WTC11 (cell line): Measurements from ENCODE around the gene FOXD1. TPM values are rescaled to one million over a fixed set of nuclear protein-coding genes. Genes with fewer than 3 reads are reported as not detected.

Experiments
- ATAC-seq: fragments of 200-7000 bp; cut with Tn5 transposase; 2 replicates; pipeline ENCODE4 v1.10.0; 2021; ENCODE audit warnings: mild to moderate bottlenecking, moderate library complexity
- CTCF ChIA-PET: fragments of 300-600 bp; sonication (Branson Sonifier 250); formaldehyde crosslinking; loops from one replicate; lab custom pipeline; 2021; ENCODE audit warnings: antibody characterized with exemption; lab: Charles Lee
- POLR2A ChIA-PET: fragments of 350-600 bp; sonication (Branson Sonifier 250); formaldehyde crosslinking; loops from one replicate; lab custom pipeline; 2021; ENCODE audit warnings: antibody characterized with exemption; lab: Charles Lee
- DNase-seq: peaks from one replicate; pipeline ENCODE4 v3.0.0; 2021; ENCODE audit warnings: low spot score
- H3K27ac Mint-ChIP-seq: 2 replicates; pipeline ENCODE4 v1.8.0; 2021; ENCODE audit warnings: mixed read lengths
- H3K27me3 Mint-ChIP-seq: 2 replicates; pipeline ENCODE4 v1.8.0; 2021; ENCODE audit warnings: low read depth, mild to moderate bottlenecking, moderate library complexity, mixed read lengths
- H3K36me3 Mint-ChIP-seq: 2 replicates; pipeline ENCODE4 v1.8.0; 2021; ENCODE audit warnings: mixed read lengths
- H3K4me1 Mint-ChIP-seq: 2 replicates; pipeline ENCODE4 v1.8.0; 2022; ENCODE audit warnings: mixed read lengths
- H3K4me3 Mint-ChIP-seq: 2 replicates; pipeline ENCODE4 v1.8.0; 2021; ENCODE audit warnings: mild to moderate bottlenecking, moderate library complexity, mixed read lengths
- H3K9me3 Mint-ChIP-seq: 2 replicates; pipeline ENCODE4 v1.8.0; 2021; ENCODE audit warnings: mixed read lengths
- AFF4 ChIP-seq: sonication (generic); formaldehyde crosslinking; IDR thresholded peaks from 2 replicates; pipeline ENCODE4 v1.8.1; 2023; ENCODE audit warnings: mild to moderate bottlenecking, missing genetic modification reagents, borderline replicate concordance
- CBFB ChIP-seq: sonication (generic); formaldehyde crosslinking; IDR thresholded peaks from 2 replicates; pipeline ENCODE4 v1.8.1; 2022; ENCODE audit warnings: mild to moderate bottlenecking, low read depth, missing genetic modification reagents
- CDX4 ChIP-seq: fragments of 250-450 bp; sonication (Bioruptor Pico); IDR thresholded peaks from 2 replicates; pipeline ENCODE4 v1.9.0; 2021; ENCODE audit warnings: moderate library complexity, mild to moderate bottlenecking, inconsistent platforms, borderline replicate concordance
- EMX1 ChIP-seq: fragments of 250-450 bp; sonication (Bioruptor Pico); IDR thresholded peaks from 2 replicates; pipeline ENCODE4 v1.8.0; 2021; ENCODE audit warnings: mild to moderate bottlenecking
- FOXP1 ChIP-seq: sonication (generic); formaldehyde crosslinking; IDR thresholded peaks from 2 replicates; pipeline ENCODE4 v1.8.0; 2022; ENCODE audit warnings: missing genetic modification reagents, mild to moderate bottlenecking, moderate library complexity, borderline replicate concordance
- GABPB1 ChIP-seq: sonication (generic); formaldehyde crosslinking; IDR thresholded peaks from 2 replicates; pipeline ENCODE4 v1.8.1; 2023; ENCODE audit warnings: mild to moderate bottlenecking, missing genetic modification reagents
- GRHL2 ChIP-seq: fragments of 250-450 bp; sonication (Bioruptor Pico); IDR thresholded peaks from 2 replicates; pipeline ENCODE4 v1.8.0; 2022; ENCODE audit warnings: mild to moderate bottlenecking, moderate library complexity; ENCODE audit not compliant: insufficient replicate concordance, severe bottlenecking
- GTF2I ChIP-seq: fragments of 250-450 bp; sonication (Bioruptor Pico); conservative IDR thresholded peaks from 2 replicates; pipeline ENCODE4 v1.4.0; 2021; ENCODE audit warnings: mild to moderate bottlenecking
- KAT7 ChIP-seq: sonication (generic); formaldehyde crosslinking; IDR thresholded peaks from 2 replicates; pipeline ENCODE4 v1.8.1; 2023; ENCODE audit warnings: missing genetic modification reagents, mild to moderate bottlenecking, borderline replicate concordance
- RELA ChIP-seq: sonication (generic); formaldehyde crosslinking; IDR thresholded peaks from 2 replicates; pipeline ENCODE4 v1.8.1; 2022; ENCODE audit warnings: missing genetic modification reagents, mild to moderate bottlenecking, borderline replicate concordance
- RORB ChIP-seq: fragments of 250-450 bp; sonication (Bioruptor Pico); IDR thresholded peaks from 2 replicates; pipeline ENCODE4 v1.9.0; 2021; ENCODE audit warnings: mild to moderate bottlenecking
- ZBTB21 ChIP-seq: sonication (generic); formaldehyde crosslinking; IDR thresholded peaks from 2 replicates; pipeline ENCODE4 v1.8.1; 2023; ENCODE audit warnings: mild to moderate bottlenecking, missing genetic modification reagents, borderline replicate concordance
- ZNF416 ChIP-seq: fragments of 250-450 bp; sonication (Bioruptor Pico); IDR thresholded peaks from 2 replicates; pipeline ENCODE4 v1.9.0; 2021; ENCODE audit warnings: mild to moderate bottlenecking, inconsistent platforms
- ZNF423 ChIP-seq: fragments of 250-450 bp; sonication (Bioruptor Pico); IDR thresholded peaks from 2 replicates; pipeline ENCODE4 v2.1.2; 2022; ENCODE audit warnings: mild to moderate bottlenecking, moderate library complexity
- total RNA-seq: library from RNA; stranded (reverse); gene quantifications from 3 replicates; pipeline ENCODE4 v1.2.3, GENCODE V29; 2021
- TF ChIP-seq, protein P1 (sequence below): sonication (generic); formaldehyde crosslinking; IDR thresholded peaks from 2 replicates; pipeline ENCODE4 v1.8.0; 2023; ENCODE audit warnings: missing genetic modification reagents, mild to moderate bottlenecking, borderline replicate concordance
- TF ChIP-seq, protein P2 (sequence below): sonication (generic); formaldehyde crosslinking; IDR thresholded peaks from 2 replicates; pipeline ENCODE4 v1.8.0; 2023; ENCODE audit warnings: missing genetic modification reagents

The FOXD1 gene
- total RNA-seq, 1 experiment from 2014 or later = 10.3 TPM

DNA sequence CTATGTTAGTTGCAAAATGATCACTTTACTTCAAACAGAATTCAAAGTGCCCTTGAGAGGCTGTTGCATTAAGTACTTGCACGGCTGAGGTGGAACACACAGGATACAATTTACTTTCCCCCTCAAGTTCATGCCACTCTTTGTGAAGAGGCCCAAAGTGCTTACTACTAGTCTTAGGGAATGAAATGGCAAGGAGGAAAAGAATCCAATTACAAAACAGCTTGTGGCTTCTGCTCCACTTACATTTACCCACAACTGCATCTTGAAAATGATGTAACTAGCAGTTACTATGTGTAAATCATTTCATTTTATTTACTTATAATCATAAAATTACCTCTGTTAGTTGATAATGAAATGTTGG, 14.6 kb downstream of the FOXD1 start (continued):
- TF ChIP-seq, protein P1, sequence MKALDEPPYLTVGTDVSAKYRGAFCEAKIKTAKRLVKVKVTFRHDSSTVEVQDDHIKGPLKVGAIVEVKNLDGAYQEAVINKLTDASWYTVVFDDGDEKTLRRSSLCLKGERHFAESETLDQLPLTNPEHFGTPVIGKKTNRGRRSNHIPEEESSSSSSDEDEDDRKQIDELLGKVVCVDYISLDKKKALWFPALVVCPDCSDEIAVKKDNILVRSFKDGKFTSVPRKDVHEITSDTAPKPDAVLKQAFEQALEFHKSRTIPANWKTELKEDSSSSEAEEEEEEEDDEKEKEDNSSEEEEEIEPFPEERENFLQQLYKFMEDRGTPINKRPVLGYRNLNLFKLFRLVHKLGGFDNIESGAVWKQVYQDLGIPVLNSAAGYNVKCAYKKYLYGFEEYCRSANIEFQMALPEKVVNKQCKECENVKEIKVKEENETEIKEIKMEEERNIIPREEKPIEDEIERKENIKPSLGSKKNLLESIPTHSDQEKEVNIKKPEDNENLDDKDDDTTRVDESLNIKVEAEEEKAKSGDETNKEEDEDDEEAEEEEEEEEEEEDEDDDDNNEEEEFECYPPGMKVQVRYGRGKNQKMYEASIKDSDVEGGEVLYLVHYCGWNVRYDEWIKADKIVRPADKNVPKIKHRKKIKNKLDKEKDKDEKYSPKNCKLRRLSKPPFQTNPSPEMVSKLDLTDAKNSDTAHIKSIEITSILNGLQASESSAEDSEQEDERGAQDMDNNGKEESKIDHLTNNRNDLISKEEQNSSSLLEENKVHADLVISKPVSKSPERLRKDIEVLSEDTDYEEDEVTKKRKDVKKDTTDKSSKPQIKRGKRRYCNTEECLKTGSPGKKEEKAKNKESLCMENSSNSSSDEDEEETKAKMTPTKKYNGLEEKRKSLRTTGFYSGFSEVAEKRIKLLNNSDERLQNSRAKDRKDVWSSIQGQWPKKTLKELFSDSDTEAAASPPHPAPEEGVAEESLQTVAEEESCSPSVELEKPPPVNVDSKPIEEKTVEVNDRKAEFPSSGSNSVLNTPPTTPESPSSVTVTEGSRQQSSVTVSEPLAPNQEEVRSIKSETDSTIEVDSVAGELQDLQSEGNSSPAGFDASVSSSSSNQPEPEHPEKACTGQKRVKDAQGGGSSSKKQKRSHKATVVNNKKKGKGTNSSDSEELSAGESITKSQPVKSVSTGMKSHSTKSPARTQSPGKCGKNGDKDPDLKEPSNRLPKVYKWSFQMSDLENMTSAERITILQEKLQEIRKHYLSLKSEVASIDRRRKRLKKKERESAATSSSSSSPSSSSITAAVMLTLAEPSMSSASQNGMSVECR (CRISPR knock-in tag) = no peak
- no peak for TF ChIP-seq EMX1

- no peak overlapping the region for H3K4me3 Mint-ChIP-seq
- CTCF ChIA-PET = interaction anchor here (0.9 to 1.2 kb wide), 2 partner anchors 14 to 18 kb away, joined by 3 read pairs; no protein-coding TSS in a partner anchor
- H3K4me1 Mint-ChIP-seq = peaks cover 28% of the 10 kb centered on the region
- no peaks in the 10 kb centered on the region for H3K9me3 Mint-ChIP-seq
- TF ChIP-seq ZBTB21 (CRISPR knock-in tag) (no peak), AFF4 (CRISPR knock-in tag) (no peak), GTF2I (CRISPR knock-in tag) (no peak), GABPB1 (no peak), CDX4 (CRISPR knock-in tag) (no peak), RELA (no peak), ZNF416 (CRISPR knock-in tag) (no peak), ZNF423 (CRISPR knock-in tag) (no peak), RORB (CRISPR knock-in tag) (no peak), FOXP1 (CRISPR knock-in tag) (no peak), CBFB (no peak), KAT7 (no peak), GRHL2 (CRISPR knock-in tag) (no peak)
- TF ChIP-seq, protein P2, sequence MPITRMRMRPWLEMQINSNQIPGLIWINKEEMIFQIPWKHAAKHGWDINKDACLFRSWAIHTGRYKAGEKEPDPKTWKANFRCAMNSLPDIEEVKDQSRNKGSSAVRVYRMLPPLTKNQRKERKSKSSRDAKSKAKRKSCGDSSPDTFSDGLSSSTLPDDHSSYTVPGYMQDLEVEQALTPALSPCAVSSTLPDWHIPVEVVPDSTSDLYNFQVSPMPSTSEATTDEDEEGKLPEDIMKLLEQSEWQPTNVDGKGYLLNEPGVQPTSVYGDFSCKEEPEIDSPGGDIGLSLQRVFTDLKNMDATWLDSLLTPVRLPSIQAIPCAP (CRISPR knock-in tag) = no peak
- TF ChIP-seq, protein P1 (CRISPR knock-in tag) = no peak
- no peak overlapping the region for H3K27ac Mint-ChIP-seq
- ATAC-seq (no peak), DNase-seq (no peak)
- H3K27me3 Mint-ChIP-seq = peaks cover 87% of the 10 kb centered on the region
- no peaks in the 10 kb centered on the region for H3K36me3 Mint-ChIP-seq
- POLR2A ChIA-PET = no interaction called here
Measured at GRCh38 chr5:73433272-73433981, 15.2 kb downstream of the FOXD1 start.
